ENCODE measurements around the gene RBMY1A1.
"Not testable (repeated sequence)": the region's sequence is repeated elsewhere in the genome, so short reads cannot be mapped to it uniquely, and the experiment has no call there.

The RBMY1A1 gene

DNA sequence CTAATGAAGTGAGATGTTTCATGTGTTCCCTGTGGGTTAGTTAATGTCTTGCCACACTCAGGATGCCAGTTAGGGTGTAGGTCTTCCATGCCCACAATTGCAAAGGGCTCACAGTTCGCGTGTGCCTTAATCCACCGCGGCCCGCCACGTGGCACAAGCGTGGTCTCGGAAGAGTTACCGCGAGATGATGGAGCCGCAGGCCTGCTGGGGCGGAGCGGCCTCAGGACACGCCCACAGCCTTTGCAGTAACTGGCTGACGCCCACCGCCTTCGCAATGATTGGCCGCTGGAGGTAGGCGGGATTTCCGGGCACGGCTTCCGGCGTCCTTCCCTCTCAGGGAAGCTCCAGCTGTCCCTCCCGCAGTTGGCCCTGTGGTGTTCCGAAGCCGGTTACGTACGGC is at the start of gene RBMY1A1:
TSS of gene RBMY1A1 (plus strand) at position 301 of the 400 bp plus-strand sequence. CDS start 2,013 bp downstream, outside the sequence.
- DNase-seq (ENCODE audit: low spot score) = not testable (repeated sequence)

GRCh38 chrY:21511038-21511437 is 23.6 kb upstream of the RBMY1A1 start, which contains the start of gene RBMY1B:
Gene RBMY1B (plus strand): TSS chrY:21511338. CDS start chrY:21513351, 2,013 bp downstream.
- not testable (repeated sequence) for DNase-seq (ENCODE audit: low spot score)

GRCh38 chrY:21559316-21559984 is 24.8 kb downstream of the RBMY1A1 start:
- DNase-seq (ENCODE audit: low spot score) = not testable (repeated sequence)

DNA sequence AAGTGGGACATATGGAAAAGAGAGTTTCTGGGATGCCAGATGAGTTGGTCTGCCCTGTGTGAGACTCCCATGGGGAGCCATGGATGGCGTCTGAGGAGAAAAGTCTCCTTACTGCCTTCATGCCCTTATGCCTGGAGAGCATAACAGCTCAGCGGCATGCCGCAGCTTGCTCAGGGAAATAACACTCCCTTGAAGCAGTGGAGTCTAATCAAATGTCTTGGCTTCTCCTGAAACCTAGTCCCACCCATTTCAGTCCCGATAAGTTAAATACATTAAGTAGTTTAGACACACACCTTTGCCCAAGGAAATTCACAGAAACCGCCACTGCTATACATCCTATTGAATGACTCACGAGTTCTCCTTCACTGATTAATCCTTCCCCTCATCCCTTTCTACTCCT is 50.8 kb downstream of the RBMY1A1 start:
- DNase-seq (ENCODE audit: low spot score) = no peak

- DNase-seq (ENCODE audit: low spot score) = not testable (repeated sequence)
Observed at GRCh38 chrY:21586454-21586853, 51.8 kb downstream of the RBMY1A1 start.

- no peak for DNase-seq (ENCODE audit: low spot score)
Observed at GRCh38 chrY:21592059-21592458, 57.4 kb downstream of the RBMY1A1 start.

- not testable (repeated sequence) for DNase-seq (ENCODE audit: low spot score)
Observed at GRCh38 chrY:21596287-21596686, 61.6 kb downstream of the RBMY1A1 start.

All from COLO829 (cell line).